Superior temporal gyrus (tissue), 1 donor: ENCODE measurements around the gene PHF21A.
"Not testable (repeated sequence)": the region's sequence is repeated elsewhere in the genome, so short reads cannot be mapped to it uniquely, and the experiment has no call there.

Source experiments
- DNase-seq: peaks from one replicate; pipeline ENCODE4 v3.0.0-alpha.2; 2016; ENCODE audit errors: extremely low spot score

The PHF21A gene

GRCh38 chr11:45983471-45983845, 137.8 kb downstream of the PHF21A start:
- DNase-seq, result no peak

GRCh38 chr11:45982656-45983470, 138.4 kb downstream of the PHF21A start:
- DNase-seq, result peak; percentile 61

DNA sequence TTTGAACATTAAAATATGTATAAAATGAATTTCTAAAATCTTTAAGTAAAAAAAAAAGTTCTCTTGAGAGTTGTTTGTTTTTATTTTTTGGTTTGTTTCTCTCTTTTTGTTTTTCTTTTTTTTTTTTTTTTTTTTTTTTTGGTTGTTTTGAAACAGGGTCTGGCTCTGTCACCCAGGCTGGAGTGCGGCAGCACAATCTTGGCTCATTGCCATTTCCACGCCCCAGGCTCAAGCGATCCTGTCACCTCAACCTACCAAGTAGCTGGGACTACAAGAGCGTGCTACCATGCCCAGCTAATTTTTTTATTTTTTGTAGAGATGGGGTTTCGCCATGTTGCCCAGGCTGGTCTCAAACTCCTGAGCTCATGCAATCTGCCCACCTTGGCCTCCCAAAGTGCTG, 139.4 kb downstream of the PHF21A start:
- not testable (repeated sequence) for DNase-seq

GRCh38 chr11:45974806-45975205, 146.4 kb downstream of the PHF21A start:
- no peak for DNase-seq

- DNase-seq, result no peak
Measured at GRCh38 chr11:45973601-45974000, 147.7 kb downstream of the PHF21A start.

DNA sequence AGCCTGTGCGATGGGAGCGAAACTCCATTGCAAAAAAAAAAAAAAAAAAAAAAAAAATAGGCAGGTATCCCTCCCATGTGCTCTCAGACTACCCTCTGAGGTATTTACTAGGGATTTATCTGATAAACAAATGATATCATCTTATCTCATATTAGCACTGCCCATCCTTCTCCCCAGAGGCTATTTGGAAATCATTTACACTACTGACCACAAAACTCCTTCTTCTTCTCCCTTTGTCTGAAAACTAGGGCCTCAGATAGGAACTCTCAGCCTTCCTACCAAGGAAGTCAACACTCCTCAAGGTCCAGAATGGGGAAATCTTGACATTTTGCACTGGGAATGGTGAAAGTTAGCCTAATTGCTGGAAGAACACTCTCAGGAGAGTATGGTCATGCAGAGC, 152.4 kb downstream of the PHF21A start:
- DNase-seq, result no peak

DNA sequence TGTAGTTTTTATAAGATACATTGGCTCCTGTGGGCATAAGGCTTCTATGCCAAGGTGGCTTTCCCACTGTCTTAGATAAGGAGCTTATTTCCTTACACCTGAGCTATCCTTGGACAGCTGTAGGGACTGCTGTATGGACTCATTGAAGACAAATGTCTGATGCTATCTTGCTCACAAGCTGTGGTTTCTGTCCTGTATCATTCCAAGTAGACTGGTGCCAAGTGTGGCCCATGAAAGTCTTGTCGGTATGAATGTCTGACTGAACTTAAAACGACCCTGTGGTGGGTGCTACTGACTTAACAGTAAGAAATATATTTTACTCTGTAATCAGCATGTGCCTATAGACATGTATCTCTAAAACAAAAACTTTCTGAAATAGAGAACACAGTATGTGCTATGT, 153.7 kb downstream of the PHF21A start:
- DNase-seq, result no peak

GRCh38 chr11:45964911-45965389, 156.3 kb downstream of the PHF21A start:
- peak; percentile 93 for DNase-seq

GRCh38 chr11:45961751-45962240, 159.5 kb downstream of the PHF21A start:
- no peak for DNase-seq

GRCh38 chr11:45960387-45961095, 160.7 kb downstream of the PHF21A start:
- no peak for DNase-seq

DNA sequence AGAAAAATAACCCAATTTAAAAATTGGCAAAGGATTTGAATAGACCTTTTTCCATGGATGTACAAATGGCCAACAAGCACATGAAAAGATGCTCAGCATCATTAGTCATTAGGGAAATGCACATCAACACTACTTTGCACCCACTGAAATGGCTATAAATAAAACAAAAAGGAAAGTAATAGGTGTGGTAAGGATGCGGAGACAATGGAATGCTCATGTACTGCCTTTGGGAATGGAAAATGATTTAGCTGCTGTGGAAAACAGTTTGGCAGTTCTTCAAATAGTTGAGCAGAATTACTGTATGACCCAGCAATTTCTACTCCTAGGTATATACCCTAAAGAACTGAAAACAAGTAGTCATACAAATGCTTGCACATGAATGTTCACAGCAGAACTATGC, 161.4 kb downstream of the PHF21A start:
- DNase-seq, result no peak

- peak; percentile 48 for DNase-seq
Measured at GRCh38 chr11:45949992-45950407, 171.3 kb downstream of the PHF21A start.

DNA sequence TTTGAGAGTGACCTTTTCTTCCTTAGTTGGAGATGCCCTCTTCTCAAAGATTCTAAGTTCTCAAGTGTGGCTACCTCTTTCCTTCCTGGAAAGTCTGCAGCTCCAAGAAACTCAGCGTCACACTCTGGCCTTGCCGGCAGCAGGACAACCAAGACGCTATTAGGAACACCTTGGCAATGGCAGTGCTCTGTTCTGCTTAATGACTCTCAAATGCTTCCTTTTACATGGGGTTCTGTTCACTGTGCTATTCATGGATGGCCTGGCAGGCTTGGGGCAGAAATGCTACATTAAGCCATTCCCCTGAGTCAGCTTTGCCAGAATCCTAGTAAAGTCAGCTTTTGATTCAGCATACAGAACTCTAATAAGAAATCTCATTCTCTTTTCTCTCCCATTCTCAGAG, 172.9 kb downstream of the PHF21A start:
- DNase-seq, result no peak

GRCh38 chr11:45947885-45948284, 173.4 kb downstream of the PHF21A start:
- DNase-seq, result no peak

GRCh38 chr11:45945397-45945999, 175.8 kb downstream of the PHF21A start:
- no peak for DNase-seq

GRCh38 chr11:45942381-45942780, 178.9 kb downstream of the PHF21A start:
- DNase-seq, result no peak

- DNase-seq, result no peak
Measured at GRCh38 chr11:45941285-45941684, 180.0 kb downstream of the PHF21A start.

GRCh38 chr11:45939836-45940235, 181.4 kb downstream of the PHF21A start:
- DNase-seq, result no peak

DNA sequence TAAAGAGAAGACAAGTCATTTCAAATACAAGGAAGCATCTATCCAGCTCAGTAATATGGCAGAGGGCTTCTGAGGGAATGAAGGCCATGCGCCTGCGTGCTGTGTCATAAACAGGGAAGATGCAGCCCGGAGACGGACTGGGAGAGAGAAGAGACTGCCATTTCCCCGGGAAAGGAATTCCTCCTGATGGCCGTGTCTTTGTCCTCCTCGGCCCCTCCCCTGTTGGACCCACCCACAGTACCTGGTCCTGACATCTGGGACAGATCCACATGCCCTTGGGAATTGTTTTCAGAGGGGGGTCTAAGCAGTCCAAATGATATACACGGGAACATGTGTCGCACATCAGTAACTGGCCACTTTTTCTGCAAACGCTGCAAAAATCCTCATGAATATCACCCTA, 183.3 kb downstream of the PHF21A start:
- no peak for DNase-seq

GRCh38 chr11:45936511-45937054, 184.7 kb downstream of the PHF21A start:
- no peak for DNase-seq

- DNase-seq, result no peak
Measured at GRCh38 chr11:45935349-45936064, 185.7 kb downstream of the PHF21A start.
